Right lobe of liver (tissue), 4 donors: ENCODE measurements around the gene TEX35.

Experiments used
- POLR2A ChIP-seq: fragments of 450-650 bp; IDR thresholded peaks from one replicate; pipeline ENCODE4 v1.6.1; 2017; ENCODE audit warnings: antibody characterized with exemption, mild to moderate bottlenecking
- TF ChIP-seq, protein P1 (sequence below), 4 donors: fragments of 200-600 bp in 3 of 4; fragments of 450-650 bp in 1 of 4; IDR thresholded peaks; one replicate each; pipeline versions ENCODE4 v1.5.1 to v1.8.0; 2016 to 2022; ENCODE audit warnings: antibody characterized with exemption in 4 of 4, mild to moderate bottlenecking in 2 of 4
- donor health status: DM: no; HTN: no; CAD: no.
- donor health status: DM: no; HTN: no; CAD: no.
- donor health status: DM: no; HTN: yes; CAD: no.

DNA sequence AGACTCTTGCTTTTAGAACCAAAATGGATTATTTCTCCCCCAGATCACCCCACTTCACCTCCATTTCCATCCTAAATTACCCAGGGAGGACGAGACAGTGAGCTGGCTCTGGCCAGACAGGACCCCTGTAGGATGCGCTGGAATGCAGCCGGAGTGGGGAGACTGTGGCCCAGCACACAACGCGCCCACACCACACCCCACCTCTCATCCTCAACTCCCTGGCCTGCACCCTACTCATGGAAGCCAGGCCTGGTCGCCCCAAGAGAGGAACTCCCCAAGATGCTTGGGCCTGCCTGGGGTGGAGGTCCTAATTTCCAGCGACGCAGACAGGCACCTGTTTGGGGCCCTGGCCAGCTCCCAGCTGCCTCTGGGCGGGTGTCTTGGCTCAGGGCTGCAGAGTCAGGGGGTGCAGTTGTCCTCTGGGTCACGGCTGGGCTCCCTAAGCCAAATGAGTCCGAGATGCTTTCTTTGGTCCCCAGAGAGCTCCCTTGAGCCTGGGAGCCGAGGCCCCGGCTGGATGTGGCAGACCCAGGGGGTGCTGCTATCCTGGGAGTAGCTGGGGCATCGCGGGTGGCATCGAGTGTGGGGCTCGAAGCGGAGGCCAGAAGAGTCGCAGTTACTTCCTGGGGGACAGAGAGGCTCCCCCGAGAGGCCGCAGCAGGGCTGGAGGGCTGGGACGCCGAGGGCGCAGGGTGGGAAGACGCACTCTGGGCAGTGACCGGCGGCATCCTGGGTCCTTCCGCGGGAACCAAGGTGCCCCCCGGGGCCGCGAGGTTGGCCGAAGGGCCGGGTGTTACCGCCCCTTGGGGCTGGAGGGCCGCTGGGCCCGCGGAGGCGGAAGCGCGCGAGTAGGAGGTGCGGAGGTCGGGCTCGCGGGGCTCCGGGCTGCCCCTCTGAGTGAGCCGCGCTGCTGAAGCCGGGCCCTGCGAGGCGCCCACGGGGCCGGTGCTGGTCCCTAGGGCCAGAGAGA is 26.5 kb upstream of the TEX35 start:
- TF ChIP-seq POLR2A = no peak
- TF ChIP-seq, protein P1, sequence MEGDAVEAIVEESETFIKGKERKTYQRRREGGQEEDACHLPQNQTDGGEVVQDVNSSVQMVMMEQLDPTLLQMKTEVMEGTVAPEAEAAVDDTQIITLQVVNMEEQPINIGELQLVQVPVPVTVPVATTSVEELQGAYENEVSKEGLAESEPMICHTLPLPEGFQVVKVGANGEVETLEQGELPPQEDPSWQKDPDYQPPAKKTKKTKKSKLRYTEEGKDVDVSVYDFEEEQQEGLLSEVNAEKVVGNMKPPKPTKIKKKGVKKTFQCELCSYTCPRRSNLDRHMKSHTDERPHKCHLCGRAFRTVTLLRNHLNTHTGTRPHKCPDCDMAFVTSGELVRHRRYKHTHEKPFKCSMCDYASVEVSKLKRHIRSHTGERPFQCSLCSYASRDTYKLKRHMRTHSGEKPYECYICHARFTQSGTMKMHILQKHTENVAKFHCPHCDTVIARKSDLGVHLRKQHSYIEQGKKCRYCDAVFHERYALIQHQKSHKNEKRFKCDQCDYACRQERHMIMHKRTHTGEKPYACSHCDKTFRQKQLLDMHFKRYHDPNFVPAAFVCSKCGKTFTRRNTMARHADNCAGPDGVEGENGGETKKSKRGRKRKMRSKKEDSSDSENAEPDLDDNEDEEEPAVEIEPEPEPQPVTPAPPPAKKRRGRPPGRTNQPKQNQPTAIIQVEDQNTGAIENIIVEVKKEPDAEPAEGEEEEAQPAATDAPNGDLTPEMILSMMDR (IDR thresholded peaks at IDR 0.05) = no peak
